Measurements from ENCODE around the gene GFOD2.
A peak's percentile ranks its signal among the peaks of the same experiment; 100 is the strongest.

GFOD2 gene

DNA sequence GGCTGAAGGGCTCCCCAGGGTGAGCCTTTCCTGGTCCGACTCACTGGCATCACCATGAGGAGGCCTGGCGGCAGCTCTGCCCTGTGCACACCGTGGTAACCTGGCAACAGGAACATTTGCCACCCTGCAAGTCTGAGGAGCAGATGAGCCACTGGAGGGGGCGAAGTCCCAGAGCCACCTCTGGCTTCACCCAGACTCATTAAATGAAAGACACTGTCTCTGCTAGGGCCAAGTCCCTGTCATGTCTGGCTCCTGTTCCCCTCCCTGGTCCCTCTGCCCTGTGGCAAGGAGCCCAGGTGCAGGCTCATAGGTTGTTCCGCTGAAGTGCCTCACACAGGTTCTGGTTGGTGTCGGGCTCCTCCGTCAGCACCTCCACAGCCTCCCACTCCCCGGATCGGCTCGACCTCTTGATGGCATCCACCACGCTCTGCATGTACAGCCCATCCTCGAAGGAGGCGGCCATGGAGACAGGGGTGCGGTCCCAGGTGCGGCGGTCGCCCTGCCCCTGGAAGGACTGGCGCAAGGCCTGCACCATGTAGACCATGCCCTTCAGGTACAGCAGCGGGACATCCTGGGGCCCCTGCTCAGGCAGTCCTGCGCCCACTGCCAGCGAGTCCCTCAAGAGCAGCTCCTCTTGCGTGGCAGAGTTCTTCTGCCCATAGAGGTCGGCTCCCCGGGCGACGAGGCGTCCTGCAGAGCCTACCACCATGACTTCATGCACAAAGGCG, 44.1 kb downstream of the GFOD2 start:
- H4K20me1 ChIP-seq (ENCODE audit: insufficient read depth, low read length, poor library complexity, severe bottlenecking): no peaks in the 10 kb centered on the region
- H3K4me3 ChIP-seq (ENCODE audit: low read length, poor library complexity, severe bottlenecking): no peak overlapping the region
- no peak overlapping the region for H3K4me2 ChIP-seq (ENCODE audit: low read depth, low read length, poor library complexity, severe bottlenecking)
- no peaks in the 10 kb centered on the region; the same call in 1 of the 2 replicates for H3K36me3 ChIP-seq (ENCODE audit: insufficient read depth, low read length)
- no peaks in the 10 kb centered on the region for H3K27me3 ChIP-seq (ENCODE audit: insufficient read depth, low read length, poor library complexity, severe bottlenecking)
- H3K9me2 ChIP-seq (replicated peaks; ENCODE audit: low read depth, low read length): no peaks in the 10 kb centered on the region
- TF ChIP-seq, protein P1, sequence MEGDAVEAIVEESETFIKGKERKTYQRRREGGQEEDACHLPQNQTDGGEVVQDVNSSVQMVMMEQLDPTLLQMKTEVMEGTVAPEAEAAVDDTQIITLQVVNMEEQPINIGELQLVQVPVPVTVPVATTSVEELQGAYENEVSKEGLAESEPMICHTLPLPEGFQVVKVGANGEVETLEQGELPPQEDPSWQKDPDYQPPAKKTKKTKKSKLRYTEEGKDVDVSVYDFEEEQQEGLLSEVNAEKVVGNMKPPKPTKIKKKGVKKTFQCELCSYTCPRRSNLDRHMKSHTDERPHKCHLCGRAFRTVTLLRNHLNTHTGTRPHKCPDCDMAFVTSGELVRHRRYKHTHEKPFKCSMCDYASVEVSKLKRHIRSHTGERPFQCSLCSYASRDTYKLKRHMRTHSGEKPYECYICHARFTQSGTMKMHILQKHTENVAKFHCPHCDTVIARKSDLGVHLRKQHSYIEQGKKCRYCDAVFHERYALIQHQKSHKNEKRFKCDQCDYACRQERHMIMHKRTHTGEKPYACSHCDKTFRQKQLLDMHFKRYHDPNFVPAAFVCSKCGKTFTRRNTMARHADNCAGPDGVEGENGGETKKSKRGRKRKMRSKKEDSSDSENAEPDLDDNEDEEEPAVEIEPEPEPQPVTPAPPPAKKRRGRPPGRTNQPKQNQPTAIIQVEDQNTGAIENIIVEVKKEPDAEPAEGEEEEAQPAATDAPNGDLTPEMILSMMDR (conservative IDR thresholded peaks at IDR 0.05; ENCODE audit: low read length): no peak
- TF ChIP-seq EZH2phosphoT487 (IDR thresholded peaks at IDR 0.05; ENCODE audit: borderline replicate concordance): no peak
- no peak overlapping the region for H2AFZ ChIP-seq (ENCODE audit: low read length)
- H3K9me3 ChIP-seq (ENCODE audit: insufficient read depth, low read depth, low read length): no peaks in the 10 kb centered on the region
- H3F3A ChIP-seq (ENCODE audit: low read depth): no peaks in the 10 kb centered on the region
- H3K4me1 ChIP-seq (ENCODE audit: insufficient read depth, low read length, poor library complexity, severe bottlenecking): no peaks in the 10 kb centered on the region
- no peaks in the 10 kb centered on the region for H3K79me2 ChIP-seq (ENCODE audit: insufficient read depth, low read length)
- H3K9ac ChIP-seq (ENCODE audit: low read depth, low read length, poor library complexity, severe bottlenecking): no peak overlapping the region

DNA sequence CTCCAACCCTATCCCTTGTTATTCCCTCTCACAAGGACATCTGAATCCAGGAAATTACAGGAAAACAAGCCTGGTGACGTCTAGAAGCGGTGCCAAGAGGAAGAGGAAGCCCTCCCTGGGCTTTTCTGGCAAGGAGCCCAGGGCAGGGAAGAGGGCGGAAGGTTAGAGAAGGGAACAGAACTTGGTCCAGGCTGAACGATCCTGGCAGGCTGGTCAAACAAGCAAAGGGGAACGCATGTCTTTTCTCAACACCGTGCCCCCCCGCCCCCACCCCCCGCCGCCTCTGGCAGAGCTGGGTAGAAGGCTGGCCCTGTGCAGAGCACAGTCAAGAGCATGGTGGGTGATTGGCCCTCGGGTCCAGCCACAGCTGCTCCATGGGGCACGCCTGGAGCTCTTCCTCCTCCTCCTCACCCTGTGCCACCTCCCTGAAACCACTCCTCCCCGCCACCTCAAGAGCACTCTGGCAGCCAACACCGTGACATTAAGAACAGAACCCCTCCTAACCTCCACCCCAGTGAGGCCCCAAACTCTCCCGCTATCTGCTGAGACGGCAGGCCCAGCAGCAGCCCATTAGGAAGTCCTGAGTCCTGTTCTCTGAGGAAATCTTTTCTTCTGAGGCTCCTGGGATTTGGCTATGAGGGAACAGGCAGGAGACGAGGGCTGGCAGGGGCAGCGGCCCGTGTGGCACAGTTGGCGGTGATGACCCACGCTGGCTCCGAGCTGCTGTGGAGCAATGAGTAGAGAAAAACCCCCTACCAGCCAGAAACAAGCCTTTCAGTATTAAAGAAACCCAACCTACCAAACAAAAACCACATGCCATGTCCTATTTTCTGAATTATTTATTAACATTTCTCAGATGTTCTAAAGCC, 45.2 kb downstream of the GFOD2 start:
- H4K20me1 ChIP-seq (ENCODE audit: insufficient read depth, low read length, poor library complexity, severe bottlenecking): no peaks in the 10 kb centered on the region
- no peak overlapping the region for H3K4me2 ChIP-seq (ENCODE audit: low read depth, low read length, poor library complexity, severe bottlenecking)
- no peak overlapping the region for H3K9ac ChIP-seq (ENCODE audit: low read depth, low read length, poor library complexity, severe bottlenecking)
- no peaks in the 10 kb centered on the region for H3K9me2 ChIP-seq (replicated peaks; ENCODE audit: low read depth, low read length)
- TF ChIP-seq, protein P1 (conservative IDR thresholded peaks at IDR 0.05; ENCODE audit: low read length): no peak
- no peak for TF ChIP-seq EZH2phosphoT487 (IDR thresholded peaks at IDR 0.05; ENCODE audit: borderline replicate concordance)
- no peaks in the 10 kb centered on the region for H3K27me3 ChIP-seq (ENCODE audit: insufficient read depth, low read length, poor library complexity, severe bottlenecking)
- no peaks in the 10 kb centered on the region for H3K4me1 ChIP-seq (ENCODE audit: insufficient read depth, low read length, poor library complexity, severe bottlenecking)
- H2AFZ ChIP-seq (ENCODE audit: low read length): no peak overlapping the region
- H3F3A ChIP-seq (ENCODE audit: low read depth): no peaks in the 10 kb centered on the region
- no peaks in the 10 kb centered on the region for H3K79me2 ChIP-seq (ENCODE audit: insufficient read depth, low read length)
- H3K4me3 ChIP-seq (ENCODE audit: low read length, poor library complexity, severe bottlenecking): no peak overlapping the region
- no peaks in the 10 kb centered on the region; the same call in 1 of the 2 replicates for H3K36me3 ChIP-seq (ENCODE audit: insufficient read depth, low read length)
- H3K9me3 ChIP-seq (ENCODE audit: insufficient read depth, low read depth, low read length): no peaks in the 10 kb centered on the region

DNA sequence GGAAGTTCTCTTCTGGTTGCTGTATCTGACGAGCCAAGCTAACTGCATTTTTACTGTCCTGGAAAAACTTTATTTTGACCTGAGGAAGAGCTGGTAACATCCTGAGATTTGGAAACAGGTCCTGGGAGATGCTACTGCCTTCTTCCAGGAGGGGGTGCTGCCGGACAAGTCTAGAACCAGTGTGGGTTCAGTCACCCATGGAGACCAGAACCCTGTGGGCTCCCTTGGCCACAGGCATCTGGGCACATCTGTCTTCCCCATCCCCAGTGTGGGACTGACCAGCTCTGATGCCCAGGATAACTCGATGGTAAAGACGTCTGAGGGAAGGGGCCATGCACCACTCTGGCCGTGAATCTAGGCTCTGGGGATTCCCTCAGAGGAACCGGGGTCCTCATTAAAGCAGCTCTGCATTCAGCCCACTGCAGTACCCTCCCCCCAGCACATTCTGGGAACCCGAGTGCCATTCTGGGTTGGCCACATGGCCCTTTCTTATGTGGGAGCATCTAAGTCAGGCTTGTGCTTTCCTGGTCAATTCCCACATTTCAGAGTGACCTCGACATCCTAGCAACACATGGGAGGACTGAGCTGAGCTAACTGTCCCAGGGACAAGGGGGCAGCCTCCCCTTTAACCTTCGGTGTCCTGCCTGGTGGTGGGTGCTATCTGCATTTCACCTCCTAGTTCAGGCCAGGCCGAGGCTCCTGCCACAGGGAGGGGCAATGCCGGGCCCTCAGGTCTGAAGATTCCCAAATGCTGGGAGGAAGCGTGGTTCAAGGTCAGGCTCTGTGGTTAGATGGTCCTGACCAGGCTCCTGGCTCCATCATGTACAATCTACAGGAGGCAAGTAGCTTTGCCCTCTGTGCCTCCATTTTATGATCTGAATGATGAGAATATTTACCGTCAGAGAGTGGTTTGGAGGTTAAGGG, 46.1 kb downstream of the GFOD2 start:
- no peak overlapping the region for H2AFZ ChIP-seq (ENCODE audit: low read length)
- H3K9me2 ChIP-seq (replicated peaks; ENCODE audit: low read depth, low read length): no peaks in the 10 kb centered on the region
- no peaks in the 10 kb centered on the region for H3K27me3 ChIP-seq (ENCODE audit: insufficient read depth, low read length, poor library complexity, severe bottlenecking)
- no peaks in the 10 kb centered on the region for H4K20me1 ChIP-seq (ENCODE audit: insufficient read depth, low read length, poor library complexity, severe bottlenecking)
- no peak overlapping the region for H3K4me3 ChIP-seq (ENCODE audit: low read length, poor library complexity, severe bottlenecking)
- H3K36me3 ChIP-seq (ENCODE audit: insufficient read depth, low read length): no peaks in the 10 kb centered on the region; the same call in 1 of the 2 replicates
- no peak overlapping the region for H3K9ac ChIP-seq (ENCODE audit: low read depth, low read length, poor library complexity, severe bottlenecking)
- H3K4me2 ChIP-seq (ENCODE audit: low read depth, low read length, poor library complexity, severe bottlenecking): no peak overlapping the region
- H3K79me2 ChIP-seq (ENCODE audit: insufficient read depth, low read length): no peaks in the 10 kb centered on the region
- H3K4me1 ChIP-seq (ENCODE audit: insufficient read depth, low read length, poor library complexity, severe bottlenecking): peaks cover 7% of the 10 kb centered on the region
- H3K9me3 ChIP-seq (ENCODE audit: insufficient read depth, low read depth, low read length): no peaks in the 10 kb centered on the region
- no peaks in the 10 kb centered on the region for H3F3A ChIP-seq (ENCODE audit: low read depth)
- TF ChIP-seq, protein P1 (conservative IDR thresholded peaks at IDR 0.05; ENCODE audit: low read length): peak; percentile 87
- no peak for TF ChIP-seq EZH2phosphoT487 (IDR thresholded peaks at IDR 0.05; ENCODE audit: borderline replicate concordance)

Data from Loucy (cell line).